ENCODE measurements around the gene ROR2. TPM values are rescaled to one million over a fixed set of nuclear protein-coding genes. Genes with fewer than 3 reads are reported as not detected.

Gene ROR2
- total and polyA plus RNA-seq, 2 of the 13 experiments (the other 11 are each of a cell fraction or from before 2014, with no cell fraction given), result not detected

GRCh38 chr9:91781906-91782305 lies 168.1 kb downstream of the ROR2 start:
- WGBS (ENCODE audit: low lambda C conversion rate), result 19% methylated on average over 3 of the region's 3 CpGs
- H3K27ac ChIP-seq (ENCODE audit: extremely low read length, insufficient read depth, low read length), result no peak overlapping the region
- ChIA-PET CTCF (ENCODE audit: low intra/inter-chr PET ratio, low total read pairs) (no interaction called here), POLR2A (no interaction called here)
- intact Hi-C loops (cut with micrococcal nuclease; ENCODE audit: unreplicated experiment), result no loop called here
- no peaks in the 10 kb centered on the region for H3K79me2 ChIP-seq (ENCODE audit: insufficient read depth, low read length)
- no TSS peak for BruUV-seq (replicated peaks)
- H3K36me3 ChIP-seq (replicated peaks in 1 of 2; ENCODE audit: control insufficient read depth in 1 of 2, insufficient read depth in 2 of 2, low read length in 2 of 2), result no peaks in the 10 kb centered on the region
- in situ Hi-C loops (cut with HindIII; ENCODE audit: extremely low pct_ligation_motif_present, low pct_unique_long_range_greater_than_20kb), result no loop called here
- H3K9me3 ChIP-seq (ENCODE audit: low read length), result no peaks in the 10 kb centered on the region
- peaks cover 10 to 34% of the 10 kb centered on the region in 2 experiments; a peak in 4 of 5 replicates for H3K27me3 ChIP-seq (ENCODE audit: control insufficient read depth in 1 of 2, insufficient read depth in 2 of 2, low read length in 2 of 2)
- no peak overlapping the region for H2AFZ ChIP-seq (ENCODE audit: low read length)
- ATAC-seq (no peak), FAIRE-seq (no peak), DNase-seq (ENCODE audit: low spot score) (no peak)
- H3K4me2 ChIP-seq (ENCODE audit: low read depth, low read length), result no peak overlapping the region
- no peak overlapping the region for H3K4me3 ChIP-seq (replicated peaks in 1 of 3; ENCODE audit: insufficient read depth in 1 of 3, low read depth in 2 of 3, low read length in 3 of 3)
- no peaks in the 10 kb centered on the region for H4K20me1 ChIP-seq (ENCODE audit: insufficient read depth, low read length)
- H3K9ac ChIP-seq (ENCODE audit: insufficient read depth, low read depth, low read length), result no peak overlapping the region
- no peaks in the 10 kb centered on the region for H3K4me1 ChIP-seq (ENCODE audit: insufficient read depth, low read length)
- TF ChIP-seq CBX2 (IDR thresholded peaks at IDR 0.05; ENCODE audit: low read depth, low read length), result no peak
- no peak for TF ChIP-seq CBX2 (CRISPR knock-in tag; IDR thresholded peaks at IDR 0.05; ENCODE audit: low read depth)
- no peak for TF ChIP-seq NR1H2 (CRISPR knock-in tag; IDR thresholded peaks at IDR 0.05; ENCODE audit: borderline replicate concordance, low read depth)
- no peak for TF ChIP-seq TP53 (CRISPR knock-in tag; conservative IDR thresholded peaks at IDR 0.05)
- TF ChIP-seq STAG1 (CRISPR knock-in tag; IDR thresholded peaks at IDR 0.05), result no peak
- no peak for TF ChIP-seq NR2C2 (CRISPR knock-in tag; IDR thresholded peaks at IDR 0.05; ENCODE audit: borderline replicate concordance)
- TF ChIP-seq ZXDC (CRISPR knock-in tag; IDR thresholded peaks at IDR 0.05), result no peak
- no peak for TF ChIP-seq ARID4A (CRISPR knock-in tag; IDR thresholded peaks at IDR 0.05; ENCODE audit: borderline replicate concordance)
- TF ChIP-seq FOXA1 (IDR thresholded peaks at IDR 0.05), result no peak
- no peak for TF ChIP-seq FOXA1 (CRISPR knock-in tag; IDR thresholded peaks at IDR 0.05)
- no peak for TF ChIP-seq ATF2 (CRISPR knock-in tag; IDR thresholded peaks at IDR 0.05)
- no peak for TF ChIP-seq ZNF577 (CRISPR knock-in tag; IDR thresholded peaks at IDR 0.05; ENCODE audit: borderline replicate concordance, low read depth)
- no peak for TF ChIP-seq CEBPB (IDR thresholded peaks at IDR 0.05; ENCODE audit: borderline replicate concordance, low read depth, low read length)
- no peak for TF ChIP-seq TRAFD1 (CRISPR knock-in tag; IDR thresholded peaks at IDR 0.05; ENCODE audit: borderline replicate concordance)
- TF ChIP-seq RARA (CRISPR knock-in tag; IDR thresholded peaks at IDR 0.05), result no peak
- TF ChIP-seq GZF1 (CRISPR knock-in tag; IDR thresholded peaks at IDR 0.05), result no peak
